HepG2 (cell line): Measurements from ENCODE around the gene CSTF1. TPM values are rescaled to one million over a fixed set of nuclear protein-coding genes. Genes with fewer than 3 reads are reported as not detected.
A peak's percentile ranks its signal among the peaks of the same experiment; 100 is the strongest.

Source experiments
- CSRNP1 ChIP-seq: sonication (generic); formaldehyde crosslinking; IDR thresholded peaks from 2 replicates; pipeline ENCODE4 v1.8.1; 2023; ENCODE audit warnings: mild to moderate bottlenecking, missing genetic modification reagents
- ETV5 ChIP-seq: IDR thresholded peaks from 2 replicates; pipeline ENCODE4 v1.6.1; 2018; ENCODE audit warnings: missing biosample characterization, missing genetic modification reagents, inconsistent platforms, borderline replicate concordance
- FOXA1 ChIP-seq, 2 experiments: fragments of 450-650 bp in 1 of 2; sonication (generic) in 1 of 2; formaldehyde crosslinking in 1 of 2; IDR thresholded peaks; 2 replicates each; pipeline versions ENCODE4 v1.4.0 to v1.6.1; 2016 to 2020; ENCODE audit warnings: missing genetic modification reagents in 1 of 2
- HNF4G ChIP-seq, 2 experiments: sonication (generic) in 1 of 2; formaldehyde crosslinking in 1 of 2; IDR thresholded peaks; 2 replicates each; pipeline versions ENCODE4 v1.4.0 to v1.6.1; 2011 to 2020; ENCODE audit warnings: borderline replicate concordance in 2 of 2, low read depth in 2 of 2, mild to moderate bottlenecking in 2 of 2, low read length in 1 of 2, missing genetic modification reagents in 1 of 2, moderate library complexity in 1 of 2
- IRX3 ChIP-seq: sonication (generic); formaldehyde crosslinking; IDR thresholded peaks from 2 replicates; pipeline ENCODE4 v1.8.1; 2023; ENCODE audit warnings: mild to moderate bottlenecking, low read depth, missing genetic modification reagents, borderline replicate concordance
- NPAS2 ChIP-seq: sonication (generic); formaldehyde crosslinking; IDR thresholded peaks from 2 replicates; pipeline ENCODE4 v1.8.0; 2022; ENCODE audit warnings: mild to moderate bottlenecking, missing genetic modification reagents, borderline replicate concordance
- RNF219 ChIP-seq: sonication (generic); formaldehyde crosslinking; IDR thresholded peaks from 2 replicates; pipeline ENCODE4 v1.5.0; 2020; ENCODE audit warnings: mild to moderate bottlenecking, missing genetic modification reagents
- SNAI1 ChIP-seq: sonication (generic); formaldehyde crosslinking; IDR thresholded peaks from 2 replicates; pipeline ENCODE4 v1.5.0; 2020; ENCODE audit warnings: mild to moderate bottlenecking, missing genetic modification reagents, borderline replicate concordance
- U2AF2 ChIP-seq: fragments of 200-400 bp; formaldehyde crosslinking; IDR thresholded peaks from 2 replicates; pipeline ENCODE4 v1.6.1; 2017; ENCODE audit warnings: low read depth, mild to moderate bottlenecking, low read length
- ZBTB25 ChIP-seq: IDR thresholded peaks from 2 replicates; pipeline ENCODE4 v1.6.1; 2018; ENCODE audit warnings: missing genetic modification reagents
- ZBTB26 ChIP-seq: IDR thresholded peaks from 2 replicates; pipeline ENCODE4 v1.6.1; 2016; ENCODE audit warnings: missing compliant biosample characterization, missing genetic modification reagents, borderline replicate concordance
- ZNF343 ChIP-seq: sonication (generic); formaldehyde crosslinking; IDR thresholded peaks from 2 replicates; pipeline ENCODE4 v1.4.0; 2020; ENCODE audit warnings: mild to moderate bottlenecking, missing genetic modification reagents
- ZNF383 ChIP-seq: sonication (generic); formaldehyde crosslinking; IDR thresholded peaks from 2 replicates; pipeline ENCODE4 v1.4.0; 2020; ENCODE audit warnings: missing genetic modification reagents, mild to moderate bottlenecking, borderline replicate concordance
- ZNF441 ChIP-seq: sonication (generic); formaldehyde crosslinking; IDR thresholded peaks from 2 replicates; pipeline ENCODE4 v1.7.0; 2021; ENCODE audit warnings: missing genetic modification reagents, borderline replicate concordance
- ZNF546 ChIP-seq: sonication (generic); formaldehyde crosslinking; conservative IDR thresholded peaks from 2 replicates; pipeline ENCODE4 v1.8.1; 2023; ENCODE audit warnings: mild to moderate bottlenecking, missing genetic modification reagents
- ZNF567 ChIP-seq: sonication (generic); formaldehyde crosslinking; IDR thresholded peaks from 2 replicates; pipeline ENCODE4 v1.8.1; 2023; ENCODE audit warnings: mild to moderate bottlenecking, missing genetic modification reagents, borderline replicate concordance
- ZNF660 ChIP-seq: sonication (generic); formaldehyde crosslinking; IDR thresholded peaks from 2 replicates; pipeline ENCODE4 v1.5.1; 2020; ENCODE audit warnings: mild to moderate bottlenecking, low read depth, missing genetic modification reagents, borderline replicate concordance
- ZSCAN25 ChIP-seq: sonication (generic); formaldehyde crosslinking; IDR thresholded peaks from 2 replicates; pipeline ENCODE4 v1.8.0; 2022; ENCODE audit warnings: mild to moderate bottlenecking, missing genetic modification reagents
- ZSCAN31 ChIP-seq: sonication (generic); formaldehyde crosslinking; IDR thresholded peaks from 2 replicates; pipeline ENCODE4 v1.5.0; 2020; ENCODE audit warnings: low read depth, mild to moderate bottlenecking, missing genetic modification reagents
- polyA plus RNA-seq, 8 experiments: library from polyadenylated mRNA; depleted of rRNA in 3 of 8; stranded (reverse) in 7 of 8; unstranded in 1 of 8; fragments of >200 nt; fragmentation: Illumina TruSeq in 4 of 8; extraction: Trizol in 4 of 8; gene quantifications; 2 replicates each; pipeline versions ENCODE4 v1.2.1 to v1.2.3, GENCODE V29; 2011 to 2016; ENCODE audit warnings: low read depth in 4 of 8, missing spikeins in 1 of 8, mixed read lengths in 1 of 8; ENCODE audit not compliant: insufficient read depth in 1 of 8
- total RNA-seq, 5 experiments: library from RNA; depleted of rRNA; stranded (reverse); fragments of >200 nt; fragmentation: Illumina TruSeq; extraction: Trizol; gene quantifications; 2 replicates each; pipeline ENCODE4 v1.2.3, GENCODE V29; 2016; ENCODE audit warnings: low read depth in 1 of 5

The CSTF1 gene
- total and polyA plus RNA-seq, 2 of the 13 experiments (the other 11 are each of a cell fraction or from before 2014, with no cell fraction given), result 70.9 to 100 TPM

GRCh38 chr20:56360133-56360907 lies 32.1 kb upstream of the CSTF1 start (continued):
- no peak for TF ChIP-seq HNF4G (IDR thresholded peaks at IDR 0.05; ENCODE audit: borderline replicate concordance, low read depth, low read length)
- TF ChIP-seq HNF4G (CRISPR knock-in tag; IDR thresholded peaks at IDR 0.05; ENCODE audit: borderline replicate concordance, low read depth), result peak; percentile 54; the same call in 1 of the 2 replicates
- 0 out of 2 replicates have a peak, but pooled peaks have one; percentile 71 for TF ChIP-seq ZBTB26
- 0 out of 2 replicates have a peak, but pooled peaks have one; percentile 15 for TF ChIP-seq ZNF441
- no peak for TF ChIP-seq NPAS2 (CRISPR knock-in tag)
- TF ChIP-seq ETV5 (CRISPR knock-in tag), result no peak
- no peak for TF ChIP-seq ZNF567
- TF ChIP-seq U2AF2, result no peak
- TF ChIP-seq ZNF383 (CRISPR knock-in tag), result 0 out of 2 replicates have a peak, but pooled peaks have one; percentile 53
- TF ChIP-seq RNF219 (CRISPR knock-in tag), result no peak
- TF ChIP-seq ZNF660 (CRISPR knock-in tag), result no peak
- TF ChIP-seq CSRNP1, result 0 out of 2 replicates have a peak, but pooled peaks have one; percentile 17
- 0 out of 2 replicates have a peak, but pooled peaks have one; percentile 31 for TF ChIP-seq ZNF343
- no peak for TF ChIP-seq SNAI1 (CRISPR knock-in tag)
- TF ChIP-seq ZSCAN25, result peak; percentile 30; the same call in 1 of the 2 replicates
- TF ChIP-seq ZSCAN31 (CRISPR knock-in tag), result 0 out of 2 replicates have a peak, but pooled peaks have one; percentile 46
- TF ChIP-seq FOXA1 (IDR thresholded peaks at IDR 0.05), result 0 out of 2 replicates have a peak, but pooled peaks have one; percentile 26
- TF ChIP-seq FOXA1 (CRISPR knock-in tag; IDR thresholded peaks at IDR 0.05), result peak; percentile 91
- TF ChIP-seq ZNF546 (CRISPR knock-in tag), result no peak
- TF ChIP-seq ZBTB25 (CRISPR knock-in tag), result peak; percentile 41; the same call in 1 of the 2 replicates
- no peak for TF ChIP-seq IRX3
